Adrenal gland (tissue), 5 donors: Measurements from ENCODE around the gene CCN5.
"Not testable (repeated sequence)": the region's sequence is repeated elsewhere in the genome, so short reads cannot be mapped to it uniquely, and the experiment has no call there.

Experiments used
- POLR2A ChIP-seq, 2 donors: fragments of 450-650 bp; IDR thresholded peaks; one replicate each; pipeline ENCODE4 v1.6.1; 2017; ENCODE audit warnings: antibody characterized with exemption in 2 of 2, mild to moderate bottlenecking in 2 of 2, moderate library complexity in 1 of 2
- TF ChIP-seq, protein P1 (sequence below), 6 experiments: fragments of 450-650 bp in 4 of 6; fragments of 200-600 bp in 2 of 6; sonication (generic) in 1 of 6; IDR thresholded peaks; 1 replicate in 5 of 6; 2 replicates in 1 of 6; pipeline versions ENCODE4 v1.5.1 to v1.8.0; 2016 to 2021; ENCODE audit warnings: antibody characterized with exemption in 6 of 6, mild to moderate bottlenecking in 2 of 6, moderate library complexity in 1 of 6
- donor health status: DM: no; HTN: no; CAD: no.

DNA sequence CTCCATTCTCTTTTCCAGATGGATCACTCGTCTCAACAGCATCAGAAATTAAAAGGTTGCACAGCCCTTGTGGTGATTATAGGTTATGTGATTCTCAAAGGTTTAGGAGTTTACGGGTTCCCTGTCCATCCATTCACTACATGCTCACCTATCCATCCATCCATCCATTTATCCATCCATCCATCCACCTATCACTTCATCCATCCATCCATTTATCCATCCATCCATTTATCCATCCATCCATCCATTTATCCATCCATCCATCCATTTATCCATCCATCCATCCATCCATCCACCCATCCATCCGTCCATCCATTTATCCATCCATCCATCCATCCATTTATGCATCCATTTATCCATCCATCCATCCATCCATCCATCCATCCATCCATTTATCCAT is 48.6 kb downstream of the CCN5 start:
- not testable (repeated sequence) for TF ChIP-seq POLR2A (IDR thresholded peaks at IDR 0.05)
- TF ChIP-seq, protein P1, sequence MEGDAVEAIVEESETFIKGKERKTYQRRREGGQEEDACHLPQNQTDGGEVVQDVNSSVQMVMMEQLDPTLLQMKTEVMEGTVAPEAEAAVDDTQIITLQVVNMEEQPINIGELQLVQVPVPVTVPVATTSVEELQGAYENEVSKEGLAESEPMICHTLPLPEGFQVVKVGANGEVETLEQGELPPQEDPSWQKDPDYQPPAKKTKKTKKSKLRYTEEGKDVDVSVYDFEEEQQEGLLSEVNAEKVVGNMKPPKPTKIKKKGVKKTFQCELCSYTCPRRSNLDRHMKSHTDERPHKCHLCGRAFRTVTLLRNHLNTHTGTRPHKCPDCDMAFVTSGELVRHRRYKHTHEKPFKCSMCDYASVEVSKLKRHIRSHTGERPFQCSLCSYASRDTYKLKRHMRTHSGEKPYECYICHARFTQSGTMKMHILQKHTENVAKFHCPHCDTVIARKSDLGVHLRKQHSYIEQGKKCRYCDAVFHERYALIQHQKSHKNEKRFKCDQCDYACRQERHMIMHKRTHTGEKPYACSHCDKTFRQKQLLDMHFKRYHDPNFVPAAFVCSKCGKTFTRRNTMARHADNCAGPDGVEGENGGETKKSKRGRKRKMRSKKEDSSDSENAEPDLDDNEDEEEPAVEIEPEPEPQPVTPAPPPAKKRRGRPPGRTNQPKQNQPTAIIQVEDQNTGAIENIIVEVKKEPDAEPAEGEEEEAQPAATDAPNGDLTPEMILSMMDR (IDR thresholded peaks at IDR 0.05), result not testable (repeated sequence)
